OCI-LY7 (cell line): ENCODE data around the gene MEF2D. TPM values are rescaled to one million over a fixed set of nuclear protein-coding genes. Genes with fewer than 3 reads are reported as not detected.

ENCODE experiments used
- BruUV-seq: library from RNA; stranded (reverse); fragments of 400-500 nt; replicated peaks from 2 replicates; lab custom pipeline; 2021; lab: Mats Ljungman, UMichigan
- CTCF ChIA-PET: fragments of 300-600 bp; sonication (Branson Sonifier 250); formaldehyde crosslinking; loops from one replicate; lab custom pipeline; 2022; ENCODE audit warnings: antibody characterized with exemption; ENCODE audit not compliant: unreplicated experiment; lab: Charles Lee
- POLR2A ChIA-PET: fragments of 300-600 bp; sonication (Branson Sonifier 250); formaldehyde crosslinking; loops from one replicate; lab custom pipeline; 2022; ENCODE audit warnings: antibody characterized with exemption; lab: Charles Lee
- DNase-seq: peaks from one replicate; pipeline ENCODE4 v3.0.0-alpha.2; 2015; ENCODE audit warnings: low spot score
- H2AFZ ChIP-seq: fragments of 200-600 bp; sonication (generic), shearing (Covaris generic); 2 replicates; pipeline ENCODE4 v1.6.1; 2014; ENCODE audit warnings: mild to moderate bottlenecking, antibody characterized with exemption, low read length, moderate library complexity
- H3K27ac ChIP-seq: fragments of 200-600 bp; sonication (generic); 2 replicates; pipeline ENCODE4 v1.5.1; 2014; ENCODE audit warnings: mixed run types, low read depth, mild to moderate bottlenecking, moderate library complexity, low read length, inconsistent platforms; ENCODE audit not compliant: poor library complexity, severe bottlenecking
- H3K36me3 ChIP-seq: fragments of 200-600 bp; sonication (generic); 2 replicates; pipeline ENCODE4 v1.6.1; 2014; ENCODE audit warnings: mild to moderate bottlenecking, antibody characterized with exemption, low read length, moderate library complexity, mixed read lengths; ENCODE audit not compliant: insufficient read depth
- H3K4me1 ChIP-seq: fragments of 200-600 bp; sonication (generic); 2 replicates; pipeline ENCODE4 v1.5.1; 2014; ENCODE audit warnings: mild to moderate bottlenecking, low read length; ENCODE audit not compliant: insufficient read depth, poor library complexity, severe bottlenecking
- H3K4me2 ChIP-seq: fragments of 200-600 bp; sonication (generic); 2 replicates; pipeline ENCODE4 v1.6.1; 2014; ENCODE audit warnings: mild to moderate bottlenecking, low read length
- H3K4me3 ChIP-seq: fragments of 200-600 bp; sonication (generic); 2 replicates; pipeline ENCODE4 v1.5.1; 2014; ENCODE audit warnings: mild to moderate bottlenecking, low read depth, low read length; ENCODE audit not compliant: poor library complexity, severe bottlenecking
- H3K79me2 ChIP-seq: fragments of 200-600 bp; sonication (generic); 2 replicates; pipeline ENCODE4 v1.6.1; 2016; ENCODE audit warnings: low read depth, mild to moderate bottlenecking, low read length, moderate library complexity, mixed read lengths; ENCODE audit not compliant: insufficient read depth
- H3K9me2 ChIP-seq: fragments of 200-600 bp; sonication (generic); 2 replicates; pipeline ENCODE4 v1.6.1; 2016; ENCODE audit warnings: mild to moderate bottlenecking, low read length, mixed read lengths; ENCODE audit not compliant: insufficient read depth
- H3K9me3 ChIP-seq: fragments of 200-600 bp; sonication (generic); 2 replicates; pipeline ENCODE4 v1.6.1; 2014; ENCODE audit warnings: mild to moderate bottlenecking, mixed run types, low read length, mixed read lengths
- H4K20me1 ChIP-seq: fragments of 200-600 bp; sonication (generic); 2 replicates; pipeline ENCODE4 v1.6.1; 2014; ENCODE audit warnings: mild to moderate bottlenecking, antibody characterized with exemption, low read length, moderate library complexity, mixed read lengths; ENCODE audit not compliant: insufficient read depth
- CTCF ChIP-seq: fragments of 200-600 bp; sonication (generic); conservative IDR thresholded peaks from 2 replicates; pipeline ENCODE4 v1.5.1; 2014; ENCODE audit warnings: mild to moderate bottlenecking, antibody characterized with exemption, low read length, moderate library complexity, mixed read lengths
- EZH2phosphoT487 ChIP-seq: fragments of 200-600 bp; sonication (generic); IDR thresholded peaks from 2 replicates; pipeline ENCODE4 v1.6.1; 2018; ENCODE audit warnings: low read depth, borderline replicate concordance, mild to moderate bottlenecking, mixed run types, antibody characterized with exemption, low read length, moderate library complexity, mixed read lengths
- intact Hi-C: fragments of 100-400 bp; cut with micrococcal nuclease; formaldehyde crosslinking; loops from one replicate; pipeline ENCODE4 v1.10.0; 2022; ENCODE audit not compliant: unreplicated experiment
- total RNA-seq, 2 experiments: library from RNA; depleted of rRNA in 1 of 2; stranded (reverse); fragments of >200 nt in 1 of 2; shearing (Covaris generic) in 1 of 2; gene quantifications; 2 replicates each; pipeline ENCODE4 v1.2.3, GENCODE V29; 2014 to 2022

Gene MEF2D
- total RNA-seq, 2 experiments from 2014 or later, result 42.7 to 92.3 TPM

GRCh38 chr1:156488566-156489165, 11.9 kb downstream of the MEF2D start:
- H2AFZ ChIP-seq, result no peak overlapping the region
- peak; percentile 45 for DNase-seq
- no peaks in the 10 kb centered on the region for H3K9me3 ChIP-seq
- peak overlapping the region; percentile 98 for H3K27ac ChIP-seq
- ChIA-PET CTCF (interaction anchor here (0.6 to 2.3 kb wide), 4 partner anchors 8 to 93 kb away, joined by 3 to 10 read pairs (median 6); no protein-coding TSS in a partner anchor), POLR2A (interaction anchor here (0.5 to 7.1 kb wide), 7 partner anchors 12 to 155 kb away, joined by 3 to 179 read pairs (median 3); partner anchors contain the start of gene MEF2D)
- peak overlapping the region; percentile 98 for H3K4me3 ChIP-seq
- H3K9me2 ChIP-seq, result no peaks in the 10 kb centered on the region
- peaks cover 5% of the 10 kb centered on the region; the same call in 1 of the 2 replicates for H4K20me1 ChIP-seq
- BruUV-seq, result no TSS peak
- peaks cover 93% of the 10 kb centered on the region for H3K4me1 ChIP-seq
- H3K4me2 ChIP-seq, result peak overlapping the region; percentile 91
- H3K79me2 ChIP-seq, result peaks cover 97% of the 10 kb centered on the region
- peaks cover 67% of the 10 kb centered on the region for H3K36me3 ChIP-seq
- intact Hi-C loops, result loop anchor here (2.0 kb wide), 1 partner anchor 16 kb away; no protein-coding TSS in a partner anchor
- TF ChIP-seq EZH2phosphoT487 (no peak), CTCF (no peak)

GRCh38 chr1:156487862-156488261, 12.7 kb downstream of the MEF2D start:
- Histone ChIP-seq H3K4me1 (peaks cover 93% of the 10 kb centered on the region), H4K20me1 (peaks cover 5% of the 10 kb centered on the region; the same call in 1 of the 2 replicates), H3K4me3 (peak overlapping the region; percentile 98), H3K9me2 (no peaks in the 10 kb centered on the region), H3K9me3 (no peaks in the 10 kb centered on the region), H3K79me2 (peaks cover 92% of the 10 kb centered on the region), H3K36me3 (peaks cover 75% of the 10 kb centered on the region), H3K4me2 (peak overlapping the region; percentile 91), H2AFZ (no peak overlapping the region), H3K27ac (peak overlapping the region; percentile 98)
- ChIA-PET POLR2A (interaction anchor here (0.6 to 7.1 kb wide), 4 partner anchors 13 to 155 kb away, joined by 3 to 179 read pairs (median 4); partner anchors contain the start of gene MEF2D), CTCF (interaction anchor here (1.0 to 1.8 kb wide), 3 partner anchors 7 to 94 kb away, joined by 4 to 5 read pairs (median 4); partner anchors contain the start of gene MEF2D)
- BruUV-seq, result no TSS peak
- intact Hi-C loops, result loop anchor here (2.0 kb wide), 1 partner anchor 17 kb away; no protein-coding TSS in a partner anchor
- TF ChIP-seq EZH2phosphoT487, result no peak
- no peak for TF ChIP-seq CTCF
- DNase-seq, result no peak
